Glomerular endothelial cell (primary cell): ENCODE measurements around the gene TP73. TPM values are rescaled to one million over a fixed set of nuclear protein-coding genes. Genes with fewer than 3 reads are reported as not detected.

ENCODE experiments used
- DNase-seq: peaks from one replicate; pipeline ENCODE4 v3.0.0-alpha.2; 2011; ENCODE audit warnings: low read depth, low spot score; ENCODE audit errors: extremely low read depth
- total RNA-seq: library from RNA; depleted of rRNA; stranded (reverse); fragments of >200 nt; gene quantifications from 2 replicates; pipeline ENCODE4 v1.2.3, GENCODE V29; 2015

Gene TP73
- total RNA-seq, 1 donor from 2014 or later = 0.88 TPM

- DNase-seq = no peak
Observed at GRCh38 chr1:3753656-3754454, 101.5 kb downstream of the TP73 start.

- DNase-seq = no peak
Observed at GRCh38 chr1:3756394-3756793, 104.1 kb downstream of the TP73 start.

GRCh38 chr1:3759164-3759563 lies 106.8 kb downstream of the TP73 start:
- DNase-seq = no peak

- DNase-seq = no peak
Observed at GRCh38 chr1:3759796-3760195, 107.5 kb downstream of the TP73 start.

GRCh38 chr1:3761296-3762010 lies 109.1 kb downstream of the TP73 start:
- no peak for DNase-seq

- DNase-seq = no peak
Observed at GRCh38 chr1:3762151-3762872, 110.0 kb downstream of the TP73 start.

- DNase-seq = no peak
Observed at GRCh38 chr1:3762873-3763228, 110.5 kb downstream of the TP73 start.

- DNase-seq = no peak
Observed at GRCh38 chr1:3763351-3764125, 111.2 kb downstream of the TP73 start.

GRCh38 chr1:3767328-3767925 lies 115.1 kb downstream of the TP73 start:
- DNase-seq = no peak

- no peak for DNase-seq
Observed at GRCh38 chr1:3768811-3769390, 116.6 kb downstream of the TP73 start.

GRCh38 chr1:3770047-3770765 lies 117.9 kb downstream of the TP73 start:
- no peak for DNase-seq

- no peak for DNase-seq
Observed at GRCh38 chr1:3771108-3772026, 119.1 kb downstream of the TP73 start.

- DNase-seq = no peak
Observed at GRCh38 chr1:3772027-3772714, 119.9 kb downstream of the TP73 start.

GRCh38 chr1:3772715-3773571 lies 120.6 kb downstream of the TP73 start, which contains the start of gene SMIM1:
TSS of gene SMIM1 (plus strand) at chr1:3772749. CDS start at chr1:3775374, 2,625 bp downstream.
- DNase-seq = no peak

GRCh38 chr1:3773572-3774275 lies 121.4 kb downstream of the TP73 start:
- DNase-seq = no peak

GRCh38 chr1:3774276-3774945 lies 122.1 kb downstream of the TP73 start:
- no peak for DNase-seq
